ENCODE results near the gene NUP93.

NUP93 gene

GRCh38 chr16:56848029-56848936, 118.4 kb downstream of the NUP93 start:
- Histone ChIP-seq H3K27ac (ENCODE audit: low read depth, low read length) (peak overlapping the region; percentile 72), H3K4me3 (ENCODE audit: low read depth, low read length) (no peak overlapping the region), H3K36me3 (ENCODE audit: insufficient read depth, low read length) (0 out of 2 replicates have a peak, but pooled peaks cover 3% of the 10 kb centered on the region), H2AFZ (ENCODE audit: low read length, unreplicated experiment) (no peak overlapping the region), H3K79me2 (ENCODE audit: control insufficient read depth, insufficient read depth, low read length, unreplicated experiment) (no peaks in the 10 kb centered on the region), H3K27me3 (ENCODE audit: insufficient read depth, low read length) (no peaks in the 10 kb centered on the region), H3K4me1 (ENCODE audit: control insufficient read depth, insufficient read depth, low read length, unreplicated experiment) (peaks cover 46% of the 10 kb centered on the region)

DNA sequence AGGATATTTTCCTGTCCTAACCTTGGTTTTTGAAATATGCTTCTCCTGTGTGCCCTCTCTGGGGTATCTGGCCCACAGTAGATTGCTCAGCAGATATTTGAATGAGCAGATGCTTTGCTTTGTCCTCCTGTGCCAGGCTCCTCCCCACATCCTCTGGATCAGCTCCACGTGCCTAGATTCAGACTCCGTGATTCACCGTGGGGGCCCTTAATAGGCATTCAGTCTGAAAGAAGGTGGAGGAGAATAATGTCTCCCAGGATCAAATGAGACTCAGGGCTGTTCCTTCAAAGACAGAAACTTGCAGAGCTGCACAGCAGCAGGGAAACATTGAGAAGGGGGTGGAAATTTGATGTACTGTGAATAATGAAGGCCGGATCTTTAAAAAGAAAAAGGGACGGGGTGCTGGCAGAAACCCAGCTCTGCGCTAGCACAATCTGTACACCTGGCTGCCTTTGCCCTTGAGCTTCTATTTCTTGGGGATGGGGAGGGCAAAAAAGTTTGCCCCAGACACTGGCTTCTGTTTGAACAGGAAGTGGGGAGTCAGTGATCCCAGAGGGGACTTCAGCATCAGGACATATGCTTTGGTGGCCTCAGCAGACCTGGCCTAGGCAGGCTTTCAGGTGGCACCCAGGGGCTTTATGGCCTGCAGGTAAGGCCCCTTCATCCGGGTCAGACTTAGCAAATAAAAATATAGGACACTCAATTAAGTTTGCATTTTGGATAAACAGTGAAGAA, 119.2 kb downstream of the NUP93 start:
- H3K4me3 ChIP-seq (ENCODE audit: low read depth, low read length): no peak overlapping the region
- H3K27me3 ChIP-seq (ENCODE audit: insufficient read depth, low read length): no peaks in the 10 kb centered on the region
- H3K79me2 ChIP-seq (ENCODE audit: control insufficient read depth, insufficient read depth, low read length, unreplicated experiment): no peaks in the 10 kb centered on the region
- H3K4me1 ChIP-seq (ENCODE audit: control insufficient read depth, insufficient read depth, low read length, unreplicated experiment): peaks cover 46% of the 10 kb centered on the region
- no peaks in the 10 kb centered on the region for H3K36me3 ChIP-seq (ENCODE audit: insufficient read depth, low read length)
- H2AFZ ChIP-seq (ENCODE audit: low read length, unreplicated experiment): peak overlapping the region; percentile 18
- H3K27ac ChIP-seq (ENCODE audit: low read depth, low read length): peak overlapping the region; percentile 72

- no peaks in the 10 kb centered on the region for H3K79me2 ChIP-seq (ENCODE audit: control insufficient read depth, insufficient read depth, low read length, unreplicated experiment)
- H3K27ac ChIP-seq (ENCODE audit: low read depth, low read length): peak overlapping the region; percentile 72; the same call in 1 of the 2 replicates
- H3K4me1 ChIP-seq (ENCODE audit: control insufficient read depth, insufficient read depth, low read length, unreplicated experiment): peaks cover 46% of the 10 kb centered on the region
- H2AFZ ChIP-seq (ENCODE audit: low read length, unreplicated experiment): no peak overlapping the region
- no peak overlapping the region for H3K4me3 ChIP-seq (ENCODE audit: low read depth, low read length)
- no peaks in the 10 kb centered on the region for H3K36me3 ChIP-seq (ENCODE audit: insufficient read depth, low read length)
- H3K27me3 ChIP-seq (ENCODE audit: insufficient read depth, low read length): no peaks in the 10 kb centered on the region
Observed at GRCh38 chr16:56849690-56850680, 120.1 kb downstream of the NUP93 start.

DNA sequence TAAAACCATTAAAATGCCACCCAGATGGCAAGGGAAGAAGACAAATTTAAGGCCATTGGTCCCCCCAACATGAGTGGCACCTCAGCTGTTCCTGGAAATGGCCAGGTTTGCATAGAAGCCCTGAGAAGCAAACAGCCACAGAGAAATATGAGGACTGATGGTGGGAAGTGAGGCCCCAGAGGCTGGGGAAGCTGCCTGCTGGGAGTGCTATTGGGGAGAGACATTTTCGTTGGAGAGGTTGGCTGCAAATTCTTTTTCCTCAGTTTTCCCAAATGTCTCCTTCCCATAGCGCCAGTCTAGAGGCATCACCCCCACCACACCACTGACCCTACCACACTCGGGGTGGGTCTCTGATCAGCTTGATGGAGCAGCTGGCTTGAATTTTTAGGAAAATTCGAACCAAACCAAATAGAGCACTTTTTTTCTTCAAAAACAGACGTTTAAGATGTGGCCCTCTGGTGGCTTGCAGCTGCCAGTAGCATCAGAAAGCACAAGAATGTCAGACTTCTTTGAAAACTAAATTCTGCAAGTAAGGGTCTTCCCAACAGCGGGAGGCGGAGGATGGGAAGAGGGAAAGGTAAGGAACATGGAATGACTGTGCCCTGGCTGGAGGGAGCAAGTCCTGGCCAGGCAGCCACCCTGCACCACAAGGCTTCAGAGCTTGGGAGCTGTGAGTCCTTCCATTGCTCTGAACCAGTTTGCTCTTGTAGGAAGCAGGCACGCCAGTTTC, 121.9 kb downstream of the NUP93 start:
- no peak overlapping the region for H2AFZ ChIP-seq (ENCODE audit: low read length, unreplicated experiment)
- H3K4me3 ChIP-seq (ENCODE audit: low read depth, low read length): no peak overlapping the region
- H3K27me3 ChIP-seq (ENCODE audit: insufficient read depth, low read length): no peaks in the 10 kb centered on the region
- H3K27ac ChIP-seq (ENCODE audit: low read depth, low read length): no peak overlapping the region
- H3K36me3 ChIP-seq (ENCODE audit: insufficient read depth, low read length): no peaks in the 10 kb centered on the region
- peaks cover 46% of the 10 kb centered on the region for H3K4me1 ChIP-seq (ENCODE audit: control insufficient read depth, insufficient read depth, low read length, unreplicated experiment)
- no peaks in the 10 kb centered on the region for H3K79me2 ChIP-seq (ENCODE audit: control insufficient read depth, insufficient read depth, low read length, unreplicated experiment)

DNA sequence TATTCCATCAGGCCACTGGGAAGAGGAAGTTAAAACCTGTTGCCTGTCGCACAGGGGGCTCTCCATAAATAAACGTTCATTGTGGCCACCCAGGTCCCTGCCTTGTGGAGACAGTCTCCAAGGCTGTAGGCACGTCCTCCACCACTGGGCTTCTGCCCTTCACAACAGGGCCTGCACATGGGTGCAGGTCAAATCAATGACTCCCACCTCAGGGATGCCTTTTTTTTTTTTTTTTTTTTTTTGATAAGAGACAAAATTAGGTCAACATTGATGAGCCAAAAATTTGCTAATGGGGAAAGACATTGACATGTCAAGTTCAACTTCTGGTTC, 122.4 kb downstream of the NUP93 start:
- H2AFZ ChIP-seq (ENCODE audit: low read length, unreplicated experiment): no peak overlapping the region
- H3K4me1 ChIP-seq (ENCODE audit: control insufficient read depth, insufficient read depth, low read length, unreplicated experiment): peaks cover 43% of the 10 kb centered on the region
- H3K27ac ChIP-seq (ENCODE audit: low read depth, low read length): no peak overlapping the region
- no peaks in the 10 kb centered on the region for H3K79me2 ChIP-seq (ENCODE audit: control insufficient read depth, insufficient read depth, low read length, unreplicated experiment)
- H3K27me3 ChIP-seq (ENCODE audit: insufficient read depth, low read length): no peaks in the 10 kb centered on the region
- H3K4me3 ChIP-seq (ENCODE audit: low read depth, low read length): no peak overlapping the region
- no peaks in the 10 kb centered on the region for H3K36me3 ChIP-seq (ENCODE audit: insufficient read depth, low read length)

DNA sequence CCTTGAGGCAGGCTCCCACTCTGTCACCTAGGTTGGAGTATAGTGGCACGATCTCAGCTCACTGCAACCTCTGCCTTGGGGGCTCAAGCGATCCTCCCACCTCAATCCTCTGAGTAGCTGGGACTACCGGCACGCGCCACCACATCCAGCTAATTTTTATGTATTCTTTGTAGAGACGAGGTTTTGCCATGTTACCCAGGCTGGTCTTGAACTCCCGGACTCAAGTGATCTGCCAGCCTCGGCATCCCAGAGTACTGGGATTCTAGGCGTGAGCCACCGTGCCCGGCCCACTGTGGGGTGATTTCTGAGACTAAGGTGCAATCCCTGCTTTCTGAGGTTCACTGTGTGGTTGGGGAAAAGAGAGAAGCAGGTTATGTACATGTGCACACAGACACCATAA, 123.0 kb downstream of the NUP93 start:
- Histone ChIP-seq H3K4me1 (ENCODE audit: control insufficient read depth, insufficient read depth, low read length, unreplicated experiment) (peaks cover 37% of the 10 kb centered on the region), H3K79me2 (ENCODE audit: control insufficient read depth, insufficient read depth, low read length, unreplicated experiment) (no peaks in the 10 kb centered on the region), H3K36me3 (ENCODE audit: insufficient read depth, low read length) (no peaks in the 10 kb centered on the region), H2AFZ (ENCODE audit: low read length, unreplicated experiment) (no peak overlapping the region), H3K27ac (ENCODE audit: low read depth, low read length) (no peak overlapping the region), H3K27me3 (ENCODE audit: insufficient read depth, low read length) (no peaks in the 10 kb centered on the region), H3K4me3 (ENCODE audit: low read depth, low read length) (no peak overlapping the region)

DNA sequence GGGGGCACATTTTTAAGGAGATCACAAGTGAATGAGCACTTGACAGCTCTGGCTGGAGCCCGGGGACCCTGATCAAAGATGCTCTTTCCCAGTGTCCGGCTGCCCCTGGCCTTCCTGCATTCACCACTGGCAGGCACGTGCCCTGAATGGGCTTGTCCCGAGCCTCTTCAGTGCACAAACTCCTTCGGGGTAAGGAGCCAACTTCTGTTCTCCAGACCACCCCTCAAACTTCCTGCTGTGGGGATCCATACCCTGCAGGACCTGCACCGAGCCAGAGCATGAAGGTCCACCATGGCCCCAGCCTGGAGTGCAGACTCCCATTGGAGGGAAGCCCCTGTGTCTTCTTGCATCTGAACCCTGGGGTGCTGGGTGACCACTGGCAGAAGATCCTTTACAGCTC, 125.3 kb downstream of the NUP93 start:
- no peak overlapping the region for H2AFZ ChIP-seq (ENCODE audit: low read length, unreplicated experiment)
- H3K27ac ChIP-seq (ENCODE audit: low read depth, low read length): no peak overlapping the region
- peaks cover 15% of the 10 kb centered on the region for H3K4me1 ChIP-seq (ENCODE audit: control insufficient read depth, insufficient read depth, low read length, unreplicated experiment)
- H3K4me3 ChIP-seq (ENCODE audit: low read depth, low read length): no peak overlapping the region
- no peaks in the 10 kb centered on the region for H3K36me3 ChIP-seq (ENCODE audit: insufficient read depth, low read length)
- no peaks in the 10 kb centered on the region for H3K79me2 ChIP-seq (ENCODE audit: control insufficient read depth, insufficient read depth, low read length, unreplicated experiment)
- no peaks in the 10 kb centered on the region for H3K27me3 ChIP-seq (ENCODE audit: insufficient read depth, low read length)

DNA sequence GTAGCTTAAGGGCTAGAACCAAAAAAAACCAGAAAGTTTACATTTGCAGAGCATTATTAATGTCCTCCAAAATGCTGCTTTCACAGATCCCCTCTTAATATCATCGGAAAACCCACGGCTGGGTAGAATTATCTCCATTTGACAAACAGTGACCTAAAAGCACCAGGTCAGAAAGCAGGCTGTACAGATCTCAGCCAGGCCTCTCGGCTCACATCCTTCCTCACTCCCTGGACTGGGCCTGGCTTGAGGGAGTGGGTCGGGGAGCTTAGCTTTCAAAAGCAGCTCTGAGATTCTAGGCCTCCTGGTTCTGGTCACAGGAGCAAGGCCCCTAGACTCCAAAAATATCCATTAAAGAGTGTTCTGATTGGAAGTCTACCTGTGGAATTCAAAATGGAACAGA, 126.0 kb downstream of the NUP93 start:
- Histone ChIP-seq H3K79me2 (ENCODE audit: control insufficient read depth, insufficient read depth, low read length, unreplicated experiment) (no peaks in the 10 kb centered on the region), H3K27ac (ENCODE audit: low read depth, low read length) (no peak overlapping the region), H3K4me3 (ENCODE audit: low read depth, low read length) (no peak overlapping the region), H3K36me3 (ENCODE audit: insufficient read depth, low read length) (no peaks in the 10 kb centered on the region), H3K4me1 (ENCODE audit: control insufficient read depth, insufficient read depth, low read length, unreplicated experiment) (peaks cover 7% of the 10 kb centered on the region), H2AFZ (ENCODE audit: low read length, unreplicated experiment) (no peak overlapping the region), H3K27me3 (ENCODE audit: insufficient read depth, low read length) (no peaks in the 10 kb centered on the region)

- Histone ChIP-seq H3K4me3 (ENCODE audit: low read depth, low read length) (no peak overlapping the region), H3K27ac (ENCODE audit: low read depth, low read length) (no peak overlapping the region), H3K36me3 (ENCODE audit: insufficient read depth, low read length) (no peaks in the 10 kb centered on the region), H3K4me1 (ENCODE audit: control insufficient read depth, insufficient read depth, low read length, unreplicated experiment) (peaks cover under 1% of the 10 kb centered on the region), H2AFZ (ENCODE audit: low read length, unreplicated experiment) (no peak overlapping the region), H3K27me3 (ENCODE audit: insufficient read depth, low read length) (no peaks in the 10 kb centered on the region), H3K79me2 (ENCODE audit: control insufficient read depth, insufficient read depth, low read length, unreplicated experiment) (no peaks in the 10 kb centered on the region)
Observed at GRCh38 chr16:56856876-56857447, 127.0 kb downstream of the NUP93 start.

Data from ACC112 (cell line).